ENCODE data around the gene PER2.

- TF ChIP-seq HMGXB4 (CRISPR knock-in tag; IDR thresholded peaks at IDR 0.05) (no peak), ZNF232 (CRISPR knock-in tag; IDR thresholded peaks at IDR 0.05) (no peak), USF1 (CRISPR knock-in tag; IDR thresholded peaks at IDR 0.05) (no peak), ZNF138 (CRISPR knock-in tag; conservative IDR thresholded peaks at IDR 0.05) (no peak), MYBL2 (CRISPR knock-in tag; IDR thresholded peaks at IDR 0.05) (no peak), IRF2 (CRISPR knock-in tag; IDR thresholded peaks at IDR 0.05; ENCODE audit: borderline replicate concordance, low read depth) (no peak), NR1H2 (CRISPR knock-in tag; IDR thresholded peaks at IDR 0.05) (no peak), PRDM15 (CRISPR knock-in tag; IDR thresholded peaks at IDR 0.05) (no peak), SP1 (CRISPR knock-in tag; conservative IDR thresholded peaks at IDR 0.05) (no peak), TEAD4 (CRISPR knock-in tag; IDR thresholded peaks at IDR 0.05) (no peak), ZNF263 (CRISPR knock-in tag; IDR thresholded peaks at IDR 0.05; ENCODE audit: low read depth) (no peak)
- TF ChIP-seq, protein P1, sequence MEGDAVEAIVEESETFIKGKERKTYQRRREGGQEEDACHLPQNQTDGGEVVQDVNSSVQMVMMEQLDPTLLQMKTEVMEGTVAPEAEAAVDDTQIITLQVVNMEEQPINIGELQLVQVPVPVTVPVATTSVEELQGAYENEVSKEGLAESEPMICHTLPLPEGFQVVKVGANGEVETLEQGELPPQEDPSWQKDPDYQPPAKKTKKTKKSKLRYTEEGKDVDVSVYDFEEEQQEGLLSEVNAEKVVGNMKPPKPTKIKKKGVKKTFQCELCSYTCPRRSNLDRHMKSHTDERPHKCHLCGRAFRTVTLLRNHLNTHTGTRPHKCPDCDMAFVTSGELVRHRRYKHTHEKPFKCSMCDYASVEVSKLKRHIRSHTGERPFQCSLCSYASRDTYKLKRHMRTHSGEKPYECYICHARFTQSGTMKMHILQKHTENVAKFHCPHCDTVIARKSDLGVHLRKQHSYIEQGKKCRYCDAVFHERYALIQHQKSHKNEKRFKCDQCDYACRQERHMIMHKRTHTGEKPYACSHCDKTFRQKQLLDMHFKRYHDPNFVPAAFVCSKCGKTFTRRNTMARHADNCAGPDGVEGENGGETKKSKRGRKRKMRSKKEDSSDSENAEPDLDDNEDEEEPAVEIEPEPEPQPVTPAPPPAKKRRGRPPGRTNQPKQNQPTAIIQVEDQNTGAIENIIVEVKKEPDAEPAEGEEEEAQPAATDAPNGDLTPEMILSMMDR (IDR thresholded peaks at IDR 0.05): no peak
- TF ChIP-seq, protein P2, sequence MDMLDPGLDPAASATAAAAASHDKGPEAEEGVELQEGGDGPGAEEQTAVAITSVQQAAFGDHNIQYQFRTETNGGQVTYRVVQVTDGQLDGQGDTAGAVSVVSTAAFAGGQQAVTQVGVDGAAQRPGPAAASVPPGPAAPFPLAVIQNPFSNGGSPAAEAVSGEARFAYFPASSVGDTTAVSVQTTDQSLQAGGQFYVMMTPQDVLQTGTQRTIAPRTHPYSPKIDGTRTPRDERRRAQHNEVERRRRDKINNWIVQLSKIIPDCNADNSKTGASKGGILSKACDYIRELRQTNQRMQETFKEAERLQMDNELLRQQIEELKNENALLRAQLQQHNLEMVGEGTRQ (CRISPR knock-in tag; IDR thresholded peaks at IDR 0.05): no peak
- TF ChIP-seq, protein P3, sequence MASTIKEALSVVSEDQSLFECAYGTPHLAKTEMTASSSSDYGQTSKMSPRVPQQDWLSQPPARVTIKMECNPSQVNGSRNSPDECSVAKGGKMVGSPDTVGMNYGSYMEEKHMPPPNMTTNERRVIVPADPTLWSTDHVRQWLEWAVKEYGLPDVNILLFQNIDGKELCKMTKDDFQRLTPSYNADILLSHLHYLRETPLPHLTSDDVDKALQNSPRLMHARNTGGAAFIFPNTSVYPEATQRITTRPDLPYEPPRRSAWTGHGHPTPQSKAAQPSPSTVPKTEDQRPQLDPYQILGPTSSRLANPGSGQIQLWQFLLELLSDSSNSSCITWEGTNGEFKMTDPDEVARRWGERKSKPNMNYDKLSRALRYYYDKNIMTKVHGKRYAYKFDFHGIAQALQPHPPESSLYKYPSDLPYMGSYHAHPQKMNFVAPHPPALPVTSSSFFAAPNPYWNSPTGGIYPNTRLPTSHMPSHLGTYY (CRISPR knock-in tag; IDR thresholded peaks at IDR 0.05): no peak
Measured at GRCh38 chr2:238241970-238242369, 46.4 kb downstream of the PER2 start.
